Measurements from ENCODE around the gene RNF151. TPM values are rescaled to one million over a fixed set of nuclear protein-coding genes. Genes with fewer than 3 reads are reported as not detected.
"Not testable (repeated sequence)": the region's sequence is repeated elsewhere in the genome, so short reads cannot be mapped to it uniquely, and the experiment has no call there.

Gene RNF151
- total RNA-seq, 1 donor from 2014 or later: not detected

DNA sequence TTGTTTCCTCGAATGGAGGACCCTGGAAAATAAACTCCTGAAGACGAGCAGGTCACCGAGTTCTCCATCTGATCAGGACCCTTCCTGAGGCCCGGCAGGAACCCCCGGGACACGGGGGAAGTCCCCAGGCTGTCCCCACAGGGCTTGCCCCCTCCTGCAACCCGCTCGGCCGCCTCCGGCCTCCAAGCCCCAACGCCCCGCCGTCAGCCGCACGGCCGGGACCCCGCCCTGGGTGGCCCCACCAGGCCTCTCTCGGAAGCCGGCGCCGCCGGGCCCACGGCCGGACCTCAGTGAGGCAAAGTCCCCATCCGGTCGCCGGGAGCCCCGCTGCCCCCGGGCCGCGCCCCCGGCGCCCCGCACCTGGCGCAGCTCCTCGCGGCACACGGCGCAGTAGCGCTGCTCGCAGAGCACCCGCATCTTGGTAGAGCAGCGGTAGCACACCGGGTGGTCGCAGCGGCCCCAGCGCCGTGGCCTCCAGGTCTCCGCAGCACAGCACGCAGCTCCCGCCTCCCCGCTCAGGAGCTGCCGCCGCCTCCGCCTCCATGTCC is 42.6 kb downstream of the RNF151 start:
- no peak for DNase-seq (ENCODE audit: extremely low spot score in 2 of 2)
- Histone ChIP-seq H3K36me3 (no peaks in the 10 kb centered on the region), H3K27ac (peak overlapping the region; percentile 85), H3K4me1 (peaks cover 58% of the 10 kb centered on the region), H3K27me3 (no peaks in the 10 kb centered on the region), H3K9me3 (no peaks in the 10 kb centered on the region), H3K4me3 (peak overlapping the region; percentile 90 to 94)
- intact Hi-C loops (cut with DNase I): no loop called here
- TF ChIP-seq POLR2AphosphoS5 (IDR thresholded peaks at IDR 0.05; ENCODE audit: insufficient read depth in 1 of 2, low read depth in 1 of 2): no peak
- TF ChIP-seq, protein P1, sequence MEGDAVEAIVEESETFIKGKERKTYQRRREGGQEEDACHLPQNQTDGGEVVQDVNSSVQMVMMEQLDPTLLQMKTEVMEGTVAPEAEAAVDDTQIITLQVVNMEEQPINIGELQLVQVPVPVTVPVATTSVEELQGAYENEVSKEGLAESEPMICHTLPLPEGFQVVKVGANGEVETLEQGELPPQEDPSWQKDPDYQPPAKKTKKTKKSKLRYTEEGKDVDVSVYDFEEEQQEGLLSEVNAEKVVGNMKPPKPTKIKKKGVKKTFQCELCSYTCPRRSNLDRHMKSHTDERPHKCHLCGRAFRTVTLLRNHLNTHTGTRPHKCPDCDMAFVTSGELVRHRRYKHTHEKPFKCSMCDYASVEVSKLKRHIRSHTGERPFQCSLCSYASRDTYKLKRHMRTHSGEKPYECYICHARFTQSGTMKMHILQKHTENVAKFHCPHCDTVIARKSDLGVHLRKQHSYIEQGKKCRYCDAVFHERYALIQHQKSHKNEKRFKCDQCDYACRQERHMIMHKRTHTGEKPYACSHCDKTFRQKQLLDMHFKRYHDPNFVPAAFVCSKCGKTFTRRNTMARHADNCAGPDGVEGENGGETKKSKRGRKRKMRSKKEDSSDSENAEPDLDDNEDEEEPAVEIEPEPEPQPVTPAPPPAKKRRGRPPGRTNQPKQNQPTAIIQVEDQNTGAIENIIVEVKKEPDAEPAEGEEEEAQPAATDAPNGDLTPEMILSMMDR (IDR thresholded peaks at IDR 0.05): no peak
- no peak for TF ChIP-seq POLR2A (IDR thresholded peaks at IDR 0.05)

DNA sequence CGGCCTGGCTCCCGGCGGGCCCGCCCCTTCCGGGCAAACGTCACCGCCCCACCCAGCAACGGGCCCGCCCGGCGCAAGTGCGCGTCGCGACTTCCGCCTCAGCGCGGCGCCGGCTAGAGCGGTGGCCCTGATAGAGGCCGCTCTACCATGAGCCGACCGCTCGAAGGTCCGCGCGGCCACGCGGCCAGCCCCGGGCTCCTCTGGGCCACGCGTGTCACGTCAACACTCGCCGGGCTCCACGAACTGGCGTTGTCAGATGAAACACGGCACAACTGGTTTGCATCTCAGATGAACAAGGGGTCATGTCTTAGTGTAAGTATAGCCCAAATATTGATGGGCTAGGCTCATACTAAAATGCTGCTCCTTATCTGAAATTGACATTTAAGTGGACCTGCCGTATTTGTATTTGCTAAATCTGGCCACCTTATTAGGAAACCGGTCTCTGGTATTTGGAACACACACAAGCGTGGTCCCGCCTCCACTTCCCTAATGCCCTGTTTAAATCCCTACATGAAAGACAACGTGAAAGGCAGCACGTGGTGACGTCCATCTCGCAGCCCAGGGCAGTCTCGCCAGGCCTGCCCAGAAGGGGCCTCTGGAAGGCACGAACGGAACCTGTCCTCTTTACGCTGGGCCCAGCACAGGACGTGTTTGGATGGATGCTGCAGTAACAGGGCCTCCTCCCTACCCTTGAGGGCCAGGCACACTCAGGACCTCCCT is 43.3 kb downstream of the RNF151 start, which contains the start of gene ZNF598:
ZNF598 (minus strand) TSS at position 31 of the 720 bp plus-strand sequence.
- H3K4me1 ChIP-seq: peaks cover 51% of the 10 kb centered on the region
- intact Hi-C loops (cut with DNase I): no loop called here

DNA sequence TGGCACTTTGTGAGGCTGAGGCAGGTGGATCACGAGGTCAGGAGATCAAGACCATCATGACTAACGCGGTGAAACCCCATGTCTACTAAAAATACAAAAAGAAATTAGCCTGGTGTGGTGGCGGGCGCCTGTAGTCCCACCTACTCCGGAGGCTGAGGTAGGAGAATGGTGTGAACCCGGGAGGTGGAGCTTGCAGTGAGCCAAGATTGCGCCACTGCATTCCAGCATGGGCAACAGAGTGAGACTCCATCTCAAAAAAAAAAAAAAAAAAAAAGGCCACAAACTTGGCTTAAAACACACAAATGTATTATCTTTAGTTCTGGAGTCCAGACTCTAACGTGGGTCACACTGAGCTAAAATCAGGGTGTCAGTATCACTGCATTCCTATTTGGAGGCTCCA is 45.1 kb downstream of the RNF151 start:
- DNase-seq (ENCODE audit: extremely low spot score in 2 of 2); H3K36me3 ChIP-seq; H3K9me3 ChIP-seq; H3K27me3 ChIP-seq; intact Hi-C loops (cut with DNase I); H3K27ac ChIP-seq; H3K4me3 ChIP-seq: not testable (repeated sequence)
- H3K4me1 ChIP-seq: peaks cover 33% of the 10 kb centered on the region

More for the DNA sequence above, 43.3 kb downstream of the RNF151 start, which contains the start of gene ZNF598:
- Histone ChIP-seq H3K9me3 (no peaks in the 10 kb centered on the region), H3K36me3 (no peaks in the 10 kb centered on the region), H3K27me3 (no peaks in the 10 kb centered on the region), H3K27ac (peak within 1 kb of the TSS; percentile 85), H3K4me3 (peak within 1 kb of the TSS; percentile 90 to 94)
- no peak for DNase-seq (ENCODE audit: extremely low spot score in 2 of 2)
- TF ChIP-seq POLR2A (IDR thresholded peaks at IDR 0.05) (peak in 1 of 2 donors; percentile 77), POLR2AphosphoS5 (IDR thresholded peaks at IDR 0.05; ENCODE audit: insufficient read depth in 1 of 2, low read depth in 1 of 2) (peak; percentile 22 to 95)
- TF ChIP-seq, protein P1 (IDR thresholded peaks at IDR 0.05): no peak

DNA sequence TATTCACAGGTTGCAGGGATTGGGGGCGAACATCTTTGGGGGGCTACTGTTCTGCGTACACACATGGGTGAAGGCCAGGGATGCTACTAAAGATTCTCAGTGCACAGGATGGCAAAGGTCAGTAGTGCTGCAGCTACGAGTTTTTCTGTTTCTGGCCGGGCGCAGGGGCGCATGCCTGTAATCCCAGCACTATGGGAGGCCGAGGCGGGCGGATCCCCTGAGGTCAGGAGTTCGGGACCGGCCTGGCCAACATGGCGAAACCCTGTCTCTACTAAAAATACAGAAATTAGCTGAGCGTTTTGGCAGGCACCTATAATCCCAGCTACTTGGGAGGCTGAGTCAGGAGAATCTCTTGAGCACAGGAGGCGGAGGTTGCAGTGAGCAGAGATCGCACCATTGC is 46.9 kb downstream of the RNF151 start:
- Histone ChIP-seq H3K4me3 (no peak overlapping the region), H3K27me3 (no peaks in the 10 kb centered on the region), H3K27ac (no peak overlapping the region), H3K9me3 (no peaks in the 10 kb centered on the region), H3K36me3 (no peaks in the 10 kb centered on the region), H3K4me1 (peaks cover 15% of the 10 kb centered on the region)
- TF ChIP-seq, protein P1 (IDR thresholded peaks at IDR 0.05): no peak
- TF ChIP-seq POLR2AphosphoS5 (IDR thresholded peaks at IDR 0.05; ENCODE audit: insufficient read depth in 1 of 2, low read depth in 1 of 2) (no peak), POLR2A (IDR thresholded peaks at IDR 0.05) (no peak)
- DNase-seq (ENCODE audit: extremely low spot score in 2 of 2): no peak
- intact Hi-C loops (cut with DNase I): no loop called here

DNA sequence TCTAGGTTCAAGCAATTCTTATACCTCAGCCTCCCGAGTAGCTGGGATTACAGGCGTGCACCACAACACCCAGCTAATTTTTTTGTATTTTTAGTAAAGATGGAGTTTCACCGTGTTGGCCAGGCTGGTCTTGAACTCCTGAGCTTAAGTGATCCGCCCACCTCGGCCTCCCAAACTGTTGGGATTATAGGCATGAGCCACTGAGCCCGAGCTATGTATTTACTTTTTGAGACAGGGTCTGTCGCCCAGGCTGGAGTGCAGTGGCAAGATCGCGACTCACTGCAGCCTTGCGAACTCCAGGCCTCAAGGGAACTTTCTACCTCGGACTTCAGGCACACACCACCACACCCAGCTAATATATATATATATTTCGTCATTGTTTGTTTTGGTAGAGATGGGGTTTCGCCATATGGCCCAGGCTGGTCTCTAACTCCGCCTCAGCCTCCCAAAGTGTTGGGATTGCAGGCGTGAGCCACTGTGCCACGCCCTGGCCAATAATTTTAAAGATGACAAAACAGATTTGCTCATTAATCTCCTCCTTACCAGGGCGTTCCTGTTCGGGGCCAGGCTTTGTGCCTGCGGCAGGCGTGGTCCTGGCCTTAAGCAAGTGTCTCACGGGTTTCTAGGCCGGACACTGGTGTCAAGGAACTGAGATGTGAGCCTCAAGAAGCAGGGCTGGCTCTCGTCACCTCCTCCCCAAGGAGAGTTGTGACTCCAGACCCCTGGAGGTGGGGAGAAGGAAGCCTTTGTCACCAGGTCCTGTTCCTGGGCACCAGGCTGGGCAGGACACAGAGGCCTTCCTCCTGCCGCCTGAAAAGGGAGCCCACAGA is 48.7 kb downstream of the RNF151 start:
- H3K36me3 ChIP-seq: no peaks in the 10 kb centered on the region
- TF ChIP-seq, protein P1 (IDR thresholded peaks at IDR 0.05): no peak
- TF ChIP-seq POLR2AphosphoS5 (IDR thresholded peaks at IDR 0.05; ENCODE audit: insufficient read depth in 1 of 2, low read depth in 1 of 2): peak; percentile 22 to 87
- intact Hi-C loops (cut with DNase I): no loop called here
- peaks cover 9% of the 10 kb centered on the region for H3K27me3 ChIP-seq
- peak overlapping the region; percentile 16 for H3K27ac ChIP-seq
- DNase-seq (ENCODE audit: extremely low spot score in 2 of 2): no peak
- no peaks in the 10 kb centered on the region for H3K9me3 ChIP-seq
- peaks cover 15% of the 10 kb centered on the region for H3K4me1 ChIP-seq
- no peak overlapping the region for H3K4me3 ChIP-seq

Data from vagina (tissue), 2 donors.